ACC112 (cell line): ENCODE data around the gene PIP5K1C.

Source experiments
- H2AFZ ChIP-seq: fragments of 200-600 bp; sonication (generic); one replicate; pipeline ENCODE4 v1.6.0; 2017; ENCODE audit warnings: antibody characterized with exemption, low read length; ENCODE audit not compliant: unreplicated experiment
- H3K27ac ChIP-seq: fragments of 200-600 bp; sonication (generic); 2 replicates; pipeline ENCODE4 v1.5.1; 2014; ENCODE audit warnings: low read depth, mild to moderate bottlenecking, antibody characterized with exemption, low read length, moderate library complexity
- H3K27me3 ChIP-seq: fragments of 200-600 bp; sonication (generic); 2 replicates; pipeline ENCODE4 v1.6.1; 2014; ENCODE audit warnings: mild to moderate bottlenecking, antibody characterized with exemption, low read length, moderate library complexity, mixed read lengths; ENCODE audit not compliant: insufficient read depth
- H3K36me3 ChIP-seq: fragments of 200-600 bp; sonication (generic); 2 replicates; pipeline ENCODE4 v1.6.1; 2016; ENCODE audit warnings: mild to moderate bottlenecking, antibody characterized with exemption, low read length, moderate library complexity, mixed read lengths; ENCODE audit not compliant: insufficient read depth
- H3K4me1 ChIP-seq: fragments of 200-600 bp; sonication (generic); one replicate; pipeline ENCODE4 v1.6.1; 2016; ENCODE audit warnings: low read length, mixed read lengths; ENCODE audit not compliant: insufficient read depth, unreplicated experiment, control insufficient read depth
- H3K4me3 ChIP-seq: fragments of 200-600 bp; sonication (generic); 2 replicates; pipeline ENCODE4 v1.5.1; 2014; ENCODE audit warnings: mild to moderate bottlenecking, low read depth, low read length
- H3K79me2 ChIP-seq: fragments of 200-600 bp; sonication (generic); one replicate; pipeline ENCODE4 v1.6.0; 2016; ENCODE audit warnings: low read length; ENCODE audit not compliant: control insufficient read depth, unreplicated experiment, insufficient read depth

The PIP5K1C gene

GRCh38 chr19:3733549-3734309, 33.5 kb upstream of the PIP5K1C start:
- no peaks in the 10 kb centered on the region for H3K4me1 ChIP-seq
- H3K4me3 ChIP-seq: no peak overlapping the region
- no peaks in the 10 kb centered on the region for H3K79me2 ChIP-seq
- H3K27me3 ChIP-seq: no peaks in the 10 kb centered on the region
- no peaks in the 10 kb centered on the region for H3K36me3 ChIP-seq
- H2AFZ ChIP-seq: no peak overlapping the region
- H3K27ac ChIP-seq: no peak overlapping the region

GRCh38 chr19:3732108-3732507, 31.8 kb upstream of the PIP5K1C start:
- Histone ChIP-seq H3K27ac (no peak overlapping the region), H3K36me3 (no peaks in the 10 kb centered on the region), H3K27me3 (no peaks in the 10 kb centered on the region)

GRCh38 chr19:3730457-3730958, 30.2 kb upstream of the PIP5K1C start:
- Histone ChIP-seq H3K4me3 (no peak overlapping the region), H2AFZ (no peak overlapping the region), H3K27ac (no peak overlapping the region), H3K27me3 (no peaks in the 10 kb centered on the region), H3K36me3 (no peaks in the 10 kb centered on the region), H3K79me2 (no peaks in the 10 kb centered on the region), H3K4me1 (peaks cover 5% of the 10 kb centered on the region)

More at GRCh38 chr19:3732108-3732507, 31.8 kb upstream of the PIP5K1C start:
- Histone ChIP-seq H3K79me2 (no peaks in the 10 kb centered on the region), H3K4me3 (no peak overlapping the region), H2AFZ (no peak overlapping the region), H3K4me1 (peaks cover 5% of the 10 kb centered on the region)

- Histone ChIP-seq H3K36me3 (no peaks in the 10 kb centered on the region), H2AFZ (no peak overlapping the region), H3K4me3 (no peak overlapping the region), H3K27me3 (peaks cover 25% of the 10 kb centered on the region), H3K79me2 (no peaks in the 10 kb centered on the region), H3K4me1 (peaks cover 5% of the 10 kb centered on the region), H3K27ac (no peak overlapping the region)
These were observed 25.5 kb upstream of the PIP5K1C start for GRCh38 chr19:3725640-3726310.

- Histone ChIP-seq H2AFZ (no peak overlapping the region), H3K27me3 (peaks cover 29% of the 10 kb centered on the region), H3K36me3 (no peaks in the 10 kb centered on the region), H3K4me1 (peaks cover 5% of the 10 kb centered on the region), H3K79me2 (no peaks in the 10 kb centered on the region), H3K27ac (no peak overlapping the region), H3K4me3 (no peak overlapping the region)
These were observed 24.9 kb upstream of the PIP5K1C start for GRCh38 chr19:3725121-3725520.

DNA sequence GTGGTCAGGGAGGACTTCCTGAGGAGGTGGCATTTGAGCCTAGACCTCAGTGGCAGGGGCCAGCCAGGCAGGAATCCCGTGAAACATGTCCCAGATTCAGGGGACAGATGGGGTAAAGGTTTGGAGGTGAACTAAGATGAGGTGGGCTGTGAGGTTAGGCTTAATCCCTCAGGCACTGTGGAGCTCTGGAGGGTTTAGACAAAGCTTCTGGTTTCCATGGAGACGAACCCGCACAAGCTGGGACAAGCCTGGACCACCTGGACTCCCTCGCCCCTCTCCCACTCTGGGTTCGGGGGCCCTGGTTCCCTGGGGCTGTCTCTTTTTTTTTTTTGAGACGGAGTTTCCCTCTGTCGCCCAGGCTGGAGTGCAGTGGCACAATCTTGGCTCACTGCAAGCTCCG, 23.6 kb upstream of the PIP5K1C start:
- Histone ChIP-seq H2AFZ (no peak overlapping the region), H3K79me2 (no peaks in the 10 kb centered on the region)

DNA sequence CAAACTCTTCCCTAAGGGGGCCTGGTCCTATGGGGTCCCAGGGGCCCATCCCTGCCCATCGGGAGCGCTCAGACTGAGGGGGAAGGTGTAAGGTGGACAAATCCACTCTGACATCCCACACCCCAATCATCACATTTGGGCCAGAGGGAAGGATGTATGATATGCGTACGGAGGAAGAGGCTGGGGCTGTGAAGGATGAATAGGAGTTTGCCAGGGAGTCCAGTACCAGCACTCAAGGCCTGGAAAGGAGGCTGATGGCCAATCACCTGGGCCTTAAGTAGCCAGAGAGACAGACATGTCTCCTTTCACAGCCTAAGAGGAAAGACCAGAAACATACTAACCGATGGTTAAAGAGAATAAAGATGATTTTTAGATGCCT, 22.8 kb upstream of the PIP5K1C start:
- peaks cover 33% of the 10 kb centered on the region for H3K27me3 ChIP-seq
- H2AFZ ChIP-seq: no peak overlapping the region
- no peaks in the 10 kb centered on the region for H3K36me3 ChIP-seq
- no peak overlapping the region for H3K27ac ChIP-seq
- H3K4me1 ChIP-seq: peaks cover 2% of the 10 kb centered on the region
- H3K4me3 ChIP-seq: no peak overlapping the region
- no peaks in the 10 kb centered on the region for H3K79me2 ChIP-seq

More for the DNA sequence above, 23.6 kb upstream of the PIP5K1C start:
- Histone ChIP-seq H3K4me1 (peaks cover 5% of the 10 kb centered on the region), H3K27me3 (peaks cover 33% of the 10 kb centered on the region), H3K27ac (no peak overlapping the region), H3K4me3 (no peak overlapping the region), H3K36me3 (no peaks in the 10 kb centered on the region)

DNA sequence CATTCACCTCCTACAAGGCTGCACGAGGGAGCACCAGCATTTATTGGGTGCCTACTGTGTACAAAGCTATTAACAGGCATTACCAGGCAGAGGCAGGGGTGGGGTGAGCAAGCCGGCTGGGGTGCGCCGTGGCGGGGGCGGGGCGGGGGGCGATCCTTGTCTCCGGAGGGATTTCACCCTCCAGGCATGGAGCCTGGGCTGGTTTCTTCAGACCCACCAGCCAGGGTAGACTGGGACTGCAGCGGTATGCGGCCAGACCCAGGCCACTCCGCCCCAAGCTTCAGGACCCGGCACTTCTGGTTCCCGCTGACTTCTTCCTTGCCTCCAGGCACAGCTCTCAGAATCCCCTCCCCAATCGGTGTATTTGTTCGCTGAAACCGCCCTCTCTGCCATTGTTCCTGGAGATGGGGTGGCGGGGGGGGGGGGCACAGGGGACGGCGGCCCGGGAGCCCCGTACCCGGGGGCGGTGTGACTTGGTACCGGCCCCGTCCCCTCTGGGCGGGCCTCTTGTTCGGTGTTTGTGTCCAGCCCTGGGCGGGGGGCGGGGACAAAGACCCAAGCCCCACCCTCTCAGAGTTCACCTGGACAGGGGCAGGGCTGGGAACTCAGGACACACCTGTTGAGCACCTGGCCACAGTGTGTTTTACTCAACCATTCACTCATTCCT, 22.3 kb upstream of the PIP5K1C start:
- H3K4me1 ChIP-seq: no peaks in the 10 kb centered on the region
- H3K4me3 ChIP-seq: no peak overlapping the region
- H2AFZ ChIP-seq: no peak overlapping the region
- H3K36me3 ChIP-seq: no peaks in the 10 kb centered on the region
- H3K79me2 ChIP-seq: no peaks in the 10 kb centered on the region
- no peak overlapping the region for H3K27ac ChIP-seq
- H3K27me3 ChIP-seq: peaks cover 33% of the 10 kb centered on the region

DNA sequence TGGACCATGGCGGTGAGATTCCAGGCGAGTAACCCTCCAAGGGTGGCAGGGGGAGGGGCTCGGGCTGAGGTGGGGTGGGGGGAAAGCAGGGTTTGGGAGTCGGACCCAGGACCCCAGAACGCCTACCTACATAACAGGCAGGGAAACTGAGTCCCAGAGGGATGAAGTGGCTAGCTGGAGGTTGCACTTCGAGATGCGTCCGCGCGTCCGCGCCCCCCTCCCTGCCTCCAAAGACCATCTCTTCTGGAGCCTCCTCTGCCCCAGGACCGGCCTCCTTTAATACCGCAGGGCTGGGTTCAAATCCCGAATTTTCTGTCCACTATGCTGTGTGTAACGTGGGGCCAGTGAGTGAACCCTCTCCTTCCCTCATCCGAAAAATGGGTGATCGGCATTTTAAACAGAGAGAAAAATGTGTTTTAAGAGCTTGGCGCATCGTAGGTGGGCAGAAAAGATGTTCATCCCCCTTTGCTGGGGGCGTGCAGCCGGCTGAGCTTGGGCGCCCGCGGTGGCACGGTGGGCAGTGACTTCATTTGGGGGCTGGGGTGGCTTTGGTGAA, 21.7 kb upstream of the PIP5K1C start:
- Histone ChIP-seq H3K27me3 (peaks cover 33% of the 10 kb centered on the region), H2AFZ (no peak overlapping the region), H3K4me1 (no peaks in the 10 kb centered on the region), H3K4me3 (no peak overlapping the region), H3K79me2 (no peaks in the 10 kb centered on the region), H3K36me3 (no peaks in the 10 kb centered on the region), H3K27ac (no peak overlapping the region)

DNA sequence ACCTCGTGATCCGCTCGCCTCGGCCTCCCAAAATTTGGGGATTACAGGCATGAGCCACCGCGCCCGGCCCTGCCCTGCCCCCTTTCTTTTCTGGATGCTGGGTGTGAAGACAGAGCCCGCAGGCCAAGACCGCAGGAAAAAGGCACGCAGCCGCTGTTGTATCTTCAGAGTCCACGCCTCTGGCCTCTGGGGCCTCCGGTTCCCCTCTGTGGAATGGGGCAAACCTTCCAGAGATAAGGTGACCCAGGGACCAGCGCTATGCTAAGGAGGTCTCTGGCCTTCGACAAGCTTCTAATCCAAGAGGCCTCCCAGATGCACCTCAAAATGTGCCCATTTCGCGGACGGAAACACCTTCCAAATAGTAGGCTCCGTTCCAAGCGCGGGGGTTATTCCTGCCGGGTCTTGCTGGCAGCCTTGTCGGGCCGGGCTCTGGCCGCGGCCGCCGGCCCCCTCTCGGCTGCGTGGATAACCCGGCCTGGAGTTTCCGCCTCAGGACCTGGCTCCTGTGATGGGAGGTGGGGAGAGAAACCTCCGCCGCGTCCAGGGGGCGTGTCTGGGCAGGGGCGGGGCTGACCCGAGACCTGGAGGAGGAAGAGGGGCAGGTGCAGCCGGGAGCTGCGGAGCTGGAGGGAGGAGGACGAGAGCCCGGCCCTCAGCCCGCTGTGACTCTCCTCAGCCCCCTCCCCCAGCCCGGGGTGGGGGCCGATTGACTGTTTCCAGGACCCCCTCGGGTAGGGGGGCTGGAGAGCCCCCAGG, 21.0 kb upstream of the PIP5K1C start:
- Histone ChIP-seq H3K36me3 (no peaks in the 10 kb centered on the region), H3K4me3 (no peak overlapping the region), H3K27ac (no peak overlapping the region), H3K4me1 (no peaks in the 10 kb centered on the region), H3K27me3 (peaks cover 33% of the 10 kb centered on the region), H2AFZ (no peak overlapping the region), H3K79me2 (no peaks in the 10 kb centered on the region)
